GM18907 (cell line): ENCODE results near the gene FKTN.
"Not testable (repeated sequence)": the region's sequence is repeated elsewhere in the genome, so short reads cannot be mapped to it uniquely, and the experiment has no call there.

Experiments used
- ATAC-seq: cut with Tn5 transposase; IDR thresholded peaks from one replicate; pipeline ENCODE4 v1.9.1; 2021; ENCODE audit warnings: mild to moderate bottlenecking, moderate library complexity; ENCODE audit not compliant: unreplicated experiment

FKTN gene

GRCh38 chr9:105557804-105558610, at the start of gene FKTN:
Gene FKTN (plus strand): TSS chr9:105558131. CDS start chr9:105575033, 16,902 bp downstream.
- ATAC-seq, result peak; percentile 97

GRCh38 chr9:105508530-105508929, 49.4 kb upstream of the FKTN start:
- no peak for ATAC-seq

DNA sequence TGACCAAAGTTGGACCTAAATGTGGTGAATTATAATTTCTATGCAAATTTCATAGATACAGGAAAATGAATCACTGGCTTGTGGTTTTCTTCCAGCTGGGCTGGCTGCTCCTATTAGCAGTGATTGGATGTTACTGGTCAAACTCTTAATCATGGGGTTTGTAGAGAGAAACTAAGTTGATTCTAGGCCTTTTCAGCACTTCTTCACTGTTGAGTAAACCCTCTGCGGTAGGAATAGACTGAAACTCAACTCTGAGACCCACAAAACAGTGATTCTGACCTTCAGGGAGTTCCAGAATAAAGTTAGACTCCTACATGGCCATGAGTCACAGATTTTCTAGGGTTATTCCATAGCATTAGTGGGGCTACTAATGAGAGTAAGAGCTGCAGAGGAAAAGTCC, 47.9 kb upstream of the FKTN start:
- peak; percentile 73 for ATAC-seq

DNA sequence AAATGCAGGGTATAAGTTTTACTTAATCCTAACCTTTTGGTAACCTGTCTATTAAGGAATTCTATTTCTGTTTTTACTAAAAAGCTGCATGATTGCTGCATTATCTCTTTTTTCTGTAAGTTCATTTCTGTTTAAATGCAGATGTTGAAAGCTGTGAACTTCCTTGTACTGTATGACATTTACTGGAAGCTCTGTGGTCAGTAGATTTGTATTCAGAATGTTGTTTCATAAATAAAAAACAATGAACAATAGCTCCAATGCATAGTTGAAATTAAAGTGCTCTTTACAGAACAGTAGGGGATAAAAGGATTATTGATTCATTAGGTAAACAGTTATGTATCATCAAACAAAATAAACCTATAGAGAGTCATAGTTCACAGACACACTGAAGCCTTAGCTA, 46.5 kb upstream of the FKTN start:
- no peak for ATAC-seq

DNA sequence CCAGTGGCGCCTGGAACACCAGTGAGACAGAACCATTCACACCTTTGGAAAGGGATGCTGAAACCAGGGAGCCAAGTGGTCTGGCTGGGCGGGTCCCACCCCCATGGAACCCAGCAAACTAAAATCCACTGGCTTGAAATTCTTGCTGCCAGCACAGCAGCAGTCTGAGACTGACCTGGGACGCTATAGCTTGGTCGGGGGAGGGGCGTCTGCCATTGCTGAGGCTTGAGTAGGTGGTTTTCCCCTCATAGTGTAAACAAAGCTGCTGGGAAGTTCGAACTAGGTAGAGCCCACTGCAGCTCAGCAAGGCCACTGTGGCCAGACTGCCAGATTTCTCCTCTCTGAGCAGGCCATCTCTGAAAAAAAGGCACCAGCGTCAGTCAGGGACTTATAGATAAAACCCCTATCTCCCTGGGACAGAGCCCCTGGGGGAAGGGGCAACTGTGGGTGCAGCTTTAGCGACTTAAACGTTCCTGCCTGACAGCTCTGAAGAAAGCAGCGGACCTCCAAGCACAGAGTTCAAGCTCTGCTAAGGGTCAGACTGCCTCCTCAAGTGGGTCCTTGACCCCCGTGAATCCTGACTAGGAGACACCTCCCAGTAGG, 42.0 kb upstream of the FKTN start:
- ATAC-seq, result no peak

DNA sequence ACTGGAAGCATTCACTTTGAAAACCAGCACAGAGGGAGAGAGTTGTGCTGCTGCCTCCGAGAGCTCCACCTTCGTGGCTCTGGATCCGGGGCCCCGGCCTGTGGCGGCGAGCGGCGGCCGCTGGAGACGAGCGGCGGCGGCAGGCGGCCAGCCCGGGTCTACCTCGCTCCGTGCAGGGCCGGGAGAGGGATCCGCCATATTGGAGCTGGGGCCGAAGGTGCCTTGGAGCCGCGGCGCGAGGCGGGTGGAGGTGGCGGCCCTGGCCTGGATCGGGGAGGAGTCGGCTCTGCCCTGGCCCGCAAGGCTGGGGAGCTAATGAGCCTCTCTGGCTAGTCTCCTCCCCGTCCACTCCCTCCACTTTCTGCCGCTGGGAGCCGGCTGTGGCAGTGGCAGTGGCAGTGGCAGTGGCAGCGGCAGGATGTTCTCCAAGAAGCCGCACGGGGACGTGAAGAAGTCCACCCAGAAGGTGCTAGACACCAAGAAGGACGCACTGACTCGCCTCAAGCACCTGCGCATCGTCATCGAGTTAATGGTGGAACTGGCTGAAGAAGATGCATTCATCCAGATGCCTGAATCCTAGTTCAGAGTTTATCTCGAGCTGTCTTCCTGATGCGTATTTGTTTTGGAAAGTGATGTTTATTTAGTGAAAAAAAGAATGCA, 38.1 kb upstream of the FKTN start:
- ATAC-seq, result peak; percentile 84

DNA sequence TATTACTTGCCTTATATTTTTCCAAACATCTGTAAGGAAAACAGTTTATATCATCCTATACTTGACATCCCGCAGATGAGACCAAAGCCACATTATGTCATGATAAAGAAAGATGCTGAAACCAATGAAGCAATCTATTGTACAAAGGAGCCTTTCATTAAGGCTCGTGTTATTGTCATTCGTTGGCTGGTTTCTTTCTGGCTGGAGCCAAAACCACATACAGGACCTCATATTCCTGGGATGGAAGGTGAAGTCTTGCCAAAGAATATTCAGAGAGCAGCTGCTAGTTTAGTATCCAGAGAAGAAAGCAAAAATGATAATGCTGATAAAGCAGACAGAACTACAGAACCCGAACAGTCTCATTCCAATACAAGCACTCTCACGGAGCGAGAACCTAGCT, 36.9 kb upstream of the FKTN start:
- ATAC-seq, result not testable (repeated sequence)

- ATAC-seq, result peak; percentile 85
These were observed 35.1 kb upstream of the FKTN start for GRCh38 chr9:105522618-105523385.

DNA sequence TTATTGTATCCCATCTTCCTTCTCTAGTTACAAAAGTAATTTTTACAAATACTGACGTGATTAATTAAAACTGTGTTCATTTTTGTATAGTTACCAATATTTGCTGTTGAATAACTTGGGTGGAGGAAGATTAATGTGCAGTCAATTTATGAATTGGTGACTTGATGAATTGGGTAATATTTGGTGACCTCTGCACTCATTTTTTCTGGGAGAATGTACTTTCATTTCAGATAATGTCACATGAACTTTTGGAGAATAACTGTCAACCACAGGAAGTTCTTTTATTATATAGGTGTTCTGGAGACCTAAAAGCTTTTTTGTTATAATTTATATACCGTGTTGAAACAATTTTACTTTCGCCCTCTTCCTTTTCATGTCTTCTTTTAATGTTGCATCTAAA, 26.4 kb upstream of the FKTN start:
- no peak for ATAC-seq

- ATAC-seq, result peak; percentile 72
These were observed 21.8 kb upstream of the FKTN start for GRCh38 chr9:105535920-105536668.

DNA sequence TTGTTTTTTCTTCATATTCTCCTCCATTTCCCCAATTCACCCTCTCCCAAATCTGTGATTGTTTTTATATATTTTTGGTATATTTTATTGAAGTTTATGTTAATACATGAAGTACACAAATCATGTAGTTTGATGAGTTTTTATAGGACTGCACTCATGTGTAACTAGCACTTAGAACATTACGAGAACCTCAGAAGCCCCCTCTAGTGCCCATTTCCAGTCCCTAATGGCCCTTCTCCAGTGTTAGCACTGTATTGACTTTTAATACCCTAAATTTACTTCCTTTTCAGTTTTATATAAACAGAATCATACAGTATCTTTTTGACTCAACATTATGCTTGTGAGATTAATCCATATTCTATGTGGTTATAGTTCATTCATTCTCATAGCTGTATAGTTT, 18.5 kb upstream of the FKTN start:
- ATAC-seq, result no peak

DNA sequence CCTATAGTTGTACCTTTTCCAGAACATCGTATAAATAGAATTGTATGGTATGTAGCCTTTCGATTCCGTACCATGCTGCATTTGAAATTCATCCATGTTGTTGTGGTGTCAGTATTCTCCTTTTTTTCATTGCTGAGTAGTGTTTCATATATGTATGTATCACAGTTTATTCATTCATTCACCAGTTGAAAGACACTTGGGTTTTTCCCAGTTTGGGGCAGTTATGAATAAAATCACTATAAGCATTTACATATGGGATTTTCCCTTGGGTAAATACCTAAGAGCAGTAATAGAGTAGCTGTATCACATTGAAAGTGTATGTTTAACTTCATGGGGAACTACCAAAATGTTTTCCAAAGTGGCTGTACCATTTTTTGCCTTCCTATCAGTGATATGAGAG, 16.1 kb upstream of the FKTN start:
- ATAC-seq, result peak; percentile 96

- no peak for ATAC-seq
These were observed 3.9 kb upstream of the FKTN start for GRCh38 chr9:105554042-105554441.

DNA sequence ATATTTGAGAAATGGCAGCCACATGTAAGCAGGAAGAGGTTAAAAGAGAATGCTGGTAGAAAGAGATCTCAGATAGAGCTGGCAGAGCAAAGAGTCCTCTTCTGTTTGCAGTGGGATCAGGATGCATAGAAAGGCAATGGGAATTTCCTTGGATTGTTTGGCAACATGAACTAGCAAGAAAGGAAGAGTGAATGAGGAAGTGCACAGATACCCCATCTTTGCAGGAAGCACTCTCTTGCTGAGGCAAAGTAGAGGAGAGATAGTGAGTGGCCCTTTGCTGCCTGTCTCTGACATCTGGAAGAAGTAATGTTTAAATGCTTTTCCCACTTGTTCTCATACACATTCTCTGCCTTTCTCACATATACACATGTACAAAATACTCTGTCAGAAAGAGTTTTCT, 14.5 kb downstream of the FKTN start:
- no peak for ATAC-seq

GRCh38 chr9:105579952-105580351, 22.0 kb downstream of the FKTN start:
- ATAC-seq, result not testable (repeated sequence)

DNA sequence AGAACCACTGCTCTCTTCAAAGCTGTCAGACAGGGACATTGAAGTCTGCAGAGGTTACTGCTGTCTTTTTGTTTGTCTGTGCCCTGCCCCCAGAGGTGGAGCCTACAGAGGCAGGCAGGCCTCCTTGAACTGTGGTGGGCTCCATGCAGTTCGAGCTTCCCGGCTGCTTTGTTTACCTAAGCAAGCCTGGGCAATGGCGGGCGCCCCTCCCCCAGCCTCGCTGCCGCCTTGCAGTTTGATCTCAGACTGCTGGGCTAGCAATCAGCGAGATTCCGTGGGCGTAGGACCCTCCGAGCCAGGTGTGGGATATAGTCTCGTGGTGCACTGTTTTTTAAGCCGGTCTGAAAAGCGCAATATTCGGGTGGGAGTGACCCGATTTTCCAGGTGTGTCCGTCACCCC, 23.6 kb downstream of the FKTN start:
- not testable (repeated sequence) for ATAC-seq

DNA sequence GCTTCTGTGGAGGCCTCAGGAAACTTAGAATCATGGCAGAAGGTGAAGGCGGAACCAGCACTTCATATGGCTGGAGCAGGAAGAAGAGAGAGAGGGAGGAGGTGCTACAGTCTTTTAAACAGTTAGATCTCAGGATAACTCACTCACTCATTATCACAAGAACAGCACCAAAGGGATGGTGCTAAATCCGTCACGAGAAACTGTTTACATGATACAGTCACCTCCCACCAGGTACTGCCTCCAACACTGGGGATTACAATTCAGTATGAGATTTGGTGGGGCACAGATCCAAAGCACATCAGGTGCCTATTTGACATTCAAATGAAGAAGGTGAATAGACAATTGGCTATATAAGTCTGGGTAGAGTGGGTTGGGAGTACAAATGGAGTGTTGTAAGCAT, 35.2 kb downstream of the FKTN start:
- ATAC-seq, result no peak

DNA sequence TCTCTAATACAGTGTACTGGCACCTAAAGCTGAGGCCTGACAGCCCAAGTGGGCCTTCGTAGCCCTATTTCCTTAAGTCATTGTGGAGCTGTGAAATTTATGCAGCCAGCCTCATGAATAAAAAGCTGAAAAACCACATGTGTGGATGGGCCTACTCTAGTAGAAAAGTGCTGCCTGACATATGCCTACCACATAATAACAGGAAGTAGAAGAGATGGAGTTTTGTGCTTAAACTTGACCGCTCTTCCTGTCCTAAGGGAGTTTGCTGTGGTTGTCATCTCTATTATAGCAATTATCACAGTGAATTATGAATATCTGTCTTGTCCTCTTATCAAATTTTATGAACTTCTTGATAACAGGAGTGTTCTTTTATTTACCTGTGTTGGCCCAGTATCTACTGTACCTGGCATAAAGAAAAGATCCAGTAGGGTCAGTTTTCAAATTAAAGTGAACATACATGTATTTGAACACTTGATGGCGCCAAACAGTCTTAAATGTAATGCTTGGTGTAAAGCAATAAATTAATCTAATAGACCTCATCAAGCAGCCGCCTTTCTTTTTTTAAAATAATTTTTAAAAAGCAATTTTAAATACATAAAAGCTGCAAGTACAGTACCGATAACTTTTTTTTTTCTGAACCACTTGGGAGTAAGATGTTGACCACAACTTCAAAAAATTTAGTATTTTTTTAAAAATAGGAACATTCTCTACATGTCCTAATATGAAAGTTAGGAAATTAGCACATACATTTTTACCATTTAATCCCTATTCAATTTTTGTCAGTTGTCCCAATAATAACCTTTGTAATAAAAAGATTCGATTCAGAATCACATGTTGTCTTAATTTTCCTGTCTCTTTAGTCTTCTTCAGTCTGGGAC, 51.0 kb downstream of the FKTN start:
- peak; percentile 78 for ATAC-seq

DNA sequence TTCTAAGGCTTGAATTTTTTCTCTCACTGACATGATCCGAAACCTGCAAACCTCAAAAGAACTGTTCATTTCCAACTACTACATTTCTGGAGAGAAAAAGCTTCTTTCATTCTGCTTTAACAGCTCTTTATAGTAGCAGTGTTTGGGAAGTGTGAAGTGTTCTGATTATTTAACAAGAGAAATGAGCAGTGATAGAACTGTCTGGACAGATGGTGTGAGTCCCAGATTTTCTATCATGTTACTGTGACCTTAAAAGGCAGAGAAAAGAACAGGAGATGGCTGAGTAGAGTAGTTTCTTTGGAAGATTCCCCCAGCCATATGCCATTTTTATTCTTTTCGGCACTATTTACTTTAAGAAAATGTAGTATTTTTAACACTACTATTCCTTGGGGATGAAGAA, 63.1 kb downstream of the FKTN start:
- no peak for ATAC-seq

- no peak for ATAC-seq
These were observed 67.2 kb downstream of the FKTN start for GRCh38 chr9:105625088-105625487.
